Measurements from ENCODE around the gene TRAK1.

Gene TRAK1

GRCh38 chr3:42161050-42161935 is 70.1 kb downstream of the TRAK1 start:
- no peak overlapping the region for H2AFZ ChIP-seq (ENCODE audit: low read length)
- H3K9me3 ChIP-seq (ENCODE audit: insufficient read depth, low read depth, low read length) = no peaks in the 10 kb centered on the region
- no peak overlapping the region for H3K4me3 ChIP-seq (ENCODE audit: low read length, poor library complexity, severe bottlenecking)
- no peaks in the 10 kb centered on the region for H3K36me3 ChIP-seq (ENCODE audit: insufficient read depth, low read length)
- no peaks in the 10 kb centered on the region for H3K9me2 ChIP-seq (replicated peaks; ENCODE audit: low read depth, low read length)
- peaks cover 11% of the 10 kb centered on the region for H4K20me1 ChIP-seq (ENCODE audit: insufficient read depth, low read length, poor library complexity, severe bottlenecking)
- no peak overlapping the region for H3K9ac ChIP-seq (ENCODE audit: low read depth, low read length, poor library complexity, severe bottlenecking)
- TF ChIP-seq EZH2phosphoT487 (IDR thresholded peaks at IDR 0.05; ENCODE audit: borderline replicate concordance) (no peak), CTCF (conservative IDR thresholded peaks at IDR 0.05; ENCODE audit: low read length) (no peak)
- H3F3A ChIP-seq (ENCODE audit: low read depth) = no peaks in the 10 kb centered on the region
- H3K4me2 ChIP-seq (ENCODE audit: low read depth, low read length, poor library complexity, severe bottlenecking) = no peak overlapping the region
- H3K79me2 ChIP-seq (ENCODE audit: insufficient read depth, low read length) = peaks cover 36% of the 10 kb centered on the region
- peaks cover 20% of the 10 kb centered on the region for H3K4me1 ChIP-seq (ENCODE audit: insufficient read depth, low read length, poor library complexity, severe bottlenecking)
- no peaks in the 10 kb centered on the region for H3K27me3 ChIP-seq (ENCODE audit: insufficient read depth, low read length, poor library complexity, severe bottlenecking)

GRCh38 chr3:42162462-42162861 is 71.3 kb downstream of the TRAK1 start:
- Histone ChIP-seq H3F3A (ENCODE audit: low read depth) (no peaks in the 10 kb centered on the region), H3K4me3 (ENCODE audit: low read length, poor library complexity, severe bottlenecking) (no peak overlapping the region), H3K4me2 (ENCODE audit: low read depth, low read length, poor library complexity, severe bottlenecking) (no peak overlapping the region), H4K20me1 (ENCODE audit: insufficient read depth, low read length, poor library complexity, severe bottlenecking) (peaks cover 11% of the 10 kb centered on the region), H3K36me3 (ENCODE audit: insufficient read depth, low read length) (no peaks in the 10 kb centered on the region), H3K4me1 (ENCODE audit: insufficient read depth, low read length, poor library complexity, severe bottlenecking) (peaks cover 20% of the 10 kb centered on the region), H3K9ac (ENCODE audit: low read depth, low read length, poor library complexity, severe bottlenecking) (no peak overlapping the region), H3K9me3 (ENCODE audit: insufficient read depth, low read depth, low read length) (no peaks in the 10 kb centered on the region), H2AFZ (ENCODE audit: low read length) (no peak overlapping the region), H3K27me3 (ENCODE audit: insufficient read depth, low read length, poor library complexity, severe bottlenecking) (no peaks in the 10 kb centered on the region), H3K79me2 (ENCODE audit: insufficient read depth, low read length) (peaks cover 30% of the 10 kb centered on the region), H3K9me2 (replicated peaks; ENCODE audit: low read depth, low read length) (no peaks in the 10 kb centered on the region)
- TF ChIP-seq CTCF (conservative IDR thresholded peaks at IDR 0.05; ENCODE audit: low read length) = no peak
- no peak for TF ChIP-seq EZH2phosphoT487 (IDR thresholded peaks at IDR 0.05; ENCODE audit: borderline replicate concordance)

- no peak overlapping the region for H3K4me2 ChIP-seq (ENCODE audit: low read depth, low read length, poor library complexity, severe bottlenecking)
- H3K79me2 ChIP-seq (ENCODE audit: insufficient read depth, low read length) = peaks cover 33% of the 10 kb centered on the region
- H3K9ac ChIP-seq (ENCODE audit: low read depth, low read length, poor library complexity, severe bottlenecking) = no peak overlapping the region
- TF ChIP-seq EZH2phosphoT487 (IDR thresholded peaks at IDR 0.05; ENCODE audit: borderline replicate concordance) (no peak), CTCF (conservative IDR thresholded peaks at IDR 0.05; ENCODE audit: low read length) (no peak)
- H3K4me1 ChIP-seq (ENCODE audit: insufficient read depth, low read length, poor library complexity, severe bottlenecking) = peaks cover 20% of the 10 kb centered on the region
- no peak overlapping the region for H3K4me3 ChIP-seq (ENCODE audit: low read length, poor library complexity, severe bottlenecking)
- H3K27me3 ChIP-seq (ENCODE audit: insufficient read depth, low read length, poor library complexity, severe bottlenecking) = no peaks in the 10 kb centered on the region
- no peak overlapping the region for H2AFZ ChIP-seq (ENCODE audit: low read length)
- peaks cover 11% of the 10 kb centered on the region for H4K20me1 ChIP-seq (ENCODE audit: insufficient read depth, low read length, poor library complexity, severe bottlenecking)
- no peaks in the 10 kb centered on the region for H3K9me3 ChIP-seq (ENCODE audit: insufficient read depth, low read depth, low read length)
- H3F3A ChIP-seq (ENCODE audit: low read depth) = no peaks in the 10 kb centered on the region
- H3K36me3 ChIP-seq (ENCODE audit: insufficient read depth, low read length) = no peaks in the 10 kb centered on the region
- no peaks in the 10 kb centered on the region for H3K9me2 ChIP-seq (replicated peaks; ENCODE audit: low read depth, low read length)
These were observed 72.6 kb downstream of the TRAK1 start for GRCh38 chr3:42163622-42164244.
